WTC11 (cell line): ENCODE data around the gene BBS9.

ENCODE experiments used
- ARID4B ChIP-seq: sonication (generic); formaldehyde crosslinking; IDR thresholded peaks from 2 replicates; pipeline ENCODE4 v1.8.0; 2023; ENCODE audit warnings: missing genetic modification reagents, mild to moderate bottlenecking, borderline replicate concordance
- ATF3 ChIP-seq: sonication (generic); formaldehyde crosslinking; conservative IDR thresholded peaks from 2 replicates; pipeline ENCODE4 v1.8.1; 2022; ENCODE audit warnings: mild to moderate bottlenecking, missing genetic modification reagents
- CREB1 ChIP-seq: sonication (generic); formaldehyde crosslinking; IDR thresholded peaks from 2 replicates; pipeline ENCODE4 v1.8.0; 2023; ENCODE audit warnings: mild to moderate bottlenecking, missing genetic modification reagents
- CTCF ChIP-seq: fragments of 200-600 bp; IDR thresholded peaks from 2 replicates; pipeline ENCODE4 v1.8.0; 2022; ENCODE audit warnings: antibody characterized with exemption
- GTF2I ChIP-seq: fragments of 250-450 bp; sonication (Bioruptor Pico); conservative IDR thresholded peaks from 2 replicates; pipeline ENCODE4 v1.4.0; 2021; ENCODE audit warnings: mild to moderate bottlenecking
- HMGXB4 ChIP-seq: sonication (generic); formaldehyde crosslinking; IDR thresholded peaks from 2 replicates; pipeline ENCODE4 v1.8.1; 2023; ENCODE audit warnings: mild to moderate bottlenecking, moderate library complexity, missing genetic modification reagents
- IRF2 ChIP-seq: sonication (generic); formaldehyde crosslinking; IDR thresholded peaks from 2 replicates; pipeline ENCODE4 v1.8.0; 2022; ENCODE audit warnings: low read depth, missing genetic modification reagents, borderline replicate concordance
- MAX ChIP-seq: sonication (generic); formaldehyde crosslinking; IDR thresholded peaks from 2 replicates; pipeline ENCODE4 v1.8.0; 2022; ENCODE audit warnings: mild to moderate bottlenecking, missing genetic modification reagents
- NR2C2 ChIP-seq: sonication (generic); formaldehyde crosslinking; IDR thresholded peaks from 2 replicates; pipeline ENCODE4 v1.8.0; 2022; ENCODE audit warnings: mild to moderate bottlenecking, missing genetic modification reagents
- SOX15 ChIP-seq: fragments of 250-450 bp; sonication (Bioruptor Pico); IDR thresholded peaks from 2 replicates; pipeline ENCODE4 v1.9.0; 2021; ENCODE audit warnings: mild to moderate bottlenecking
- SP1 ChIP-seq: sonication (generic); formaldehyde crosslinking; conservative IDR thresholded peaks from 2 replicates; pipeline ENCODE4 v1.8.1; 2022; ENCODE audit warnings: missing genetic modification reagents
- ZNF121 ChIP-seq: sonication (generic); formaldehyde crosslinking; IDR thresholded peaks from 2 replicates; pipeline ENCODE4 v1.8.0; 2023; ENCODE audit warnings: missing genetic modification reagents

- TF ChIP-seq MAX (CRISPR knock-in tag) (no peak), HMGXB4 (no peak), GTF2I (CRISPR knock-in tag) (no peak), ATF3 (CRISPR knock-in tag) (no peak), CTCF (no peak), SP1 (CRISPR knock-in tag) (no peak), CREB1 (CRISPR knock-in tag) (no peak), ZNF121 (CRISPR knock-in tag) (no peak), SOX15 (no peak), NR2C2 (CRISPR knock-in tag) (no peak), IRF2 (CRISPR knock-in tag) (no peak), ARID4B (no peak)
Observed at GRCh38 chr7:33251301-33251700, 121.9 kb downstream of the BBS9 start.
